Neural cell (in vitro differentiated cells): ENCODE measurements around the gene ZFP36L2.

Experiments
- CTCF ChIP-seq: fragments of 450-650 bp; IDR thresholded peaks from 2 replicates; pipeline ENCODE4 v1.5.1; 2014; ENCODE audit warnings: antibody characterized with exemption, mild to moderate bottlenecking, moderate library complexity; ENCODE audit not compliant: poor library complexity, severe bottlenecking
- EP300 ChIP-seq: fragments of 450-650 bp; conservative IDR thresholded peaks from 2 replicates; pipeline ENCODE4 v1.6.1; 2014; ENCODE audit warnings: antibody characterized with exemption, mild to moderate bottlenecking, moderate library complexity; ENCODE audit not compliant: poor library complexity, severe bottlenecking
- EZH2 ChIP-seq: fragments of 200-600, 300-800 bp; shearing (Covaris generic), sonication (generic); IDR thresholded peaks from 2 replicates; pipeline ENCODE4 v1.6.1; 2014; ENCODE audit warnings: antibody characterized with exemption, low read length, borderline replicate concordance, mild to moderate bottlenecking; ENCODE audit not compliant: insufficient read depth, poor library complexity, severe bottlenecking
- MXI1 ChIP-seq: fragments of 450-650 bp; conservative IDR thresholded peaks from 2 replicates; pipeline ENCODE4 v1.6.1; 2014; ENCODE audit warnings: antibody characterized with exemption, mild to moderate bottlenecking; ENCODE audit not compliant: poor library complexity, severe bottlenecking
- POLR2AphosphoS5 ChIP-seq: IDR thresholded peaks from 2 replicates; pipeline ENCODE4 v1.6.1; 2012
- RAD21 ChIP-seq: fragments of 450-650 bp; conservative IDR thresholded peaks from 2 replicates; pipeline ENCODE4 v1.6.1; 2014; ENCODE audit warnings: antibody characterized with exemption, mild to moderate bottlenecking, moderate library complexity
- REST ChIP-seq: IDR thresholded peaks from 2 replicates; pipeline ENCODE4 v1.6.1; 2012; ENCODE audit warnings: borderline replicate concordance
- SMC3 ChIP-seq: fragments of 450-650 bp; conservative IDR thresholded peaks from 2 replicates; pipeline ENCODE4 v1.6.1; 2014; ENCODE audit warnings: antibody characterized with exemption, mild to moderate bottlenecking, moderate library complexity; ENCODE audit not compliant: poor library complexity
- TAF1 ChIP-seq: IDR thresholded peaks from 2 replicates; pipeline ENCODE4 v1.6.1; 2012; ENCODE audit warnings: low read depth

DNA sequence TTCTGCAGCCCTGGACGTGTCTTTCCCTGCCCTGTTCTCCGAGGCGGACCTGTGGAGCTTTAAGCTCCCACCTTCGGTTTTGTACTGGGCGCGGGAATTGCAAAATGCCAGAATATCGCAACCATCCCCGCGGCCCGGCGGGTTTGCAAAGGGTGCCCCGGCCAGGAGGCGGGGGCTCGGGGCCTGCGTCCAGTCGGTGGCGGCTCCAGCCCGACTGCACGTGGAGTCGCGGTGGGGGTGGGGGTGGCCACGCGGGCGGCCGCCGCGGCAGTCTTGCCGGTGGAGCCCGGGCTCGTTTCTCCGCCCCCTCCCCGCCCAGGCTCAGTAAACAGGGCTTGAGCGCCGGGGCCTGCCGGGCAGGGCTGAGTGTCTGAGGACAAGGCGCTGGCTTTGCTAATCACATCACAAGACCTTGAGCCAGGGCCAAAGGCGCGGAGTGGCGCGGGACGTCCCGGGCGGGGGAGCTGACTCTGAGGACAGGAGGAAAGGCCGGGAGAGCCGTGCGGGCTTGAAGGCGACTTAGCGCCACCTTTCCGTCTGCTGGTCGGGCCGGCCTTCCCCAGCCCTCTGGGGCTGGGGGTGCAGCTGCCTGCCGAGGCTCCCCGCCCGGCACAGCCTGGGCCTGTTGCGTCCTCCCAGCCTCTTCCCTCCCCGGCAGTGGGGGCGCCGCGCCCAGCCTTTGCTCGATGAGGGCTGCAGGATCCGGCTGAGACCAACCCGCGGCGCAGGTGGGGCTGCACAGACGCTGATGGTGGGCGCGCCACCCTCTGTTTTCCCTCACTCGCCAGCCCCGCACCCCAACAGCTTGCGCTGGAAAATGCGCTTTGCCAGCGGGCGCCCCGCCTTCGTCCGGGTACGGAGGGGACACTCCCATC, 786 bp upstream of the ZFP36L2 start:
- TF ChIP-seq CTCF (no peak), TAF1 (no peak), EZH2 (no peak), POLR2AphosphoS5 (peak; percentile 26), RAD21 (no peak), SMC3 (peak; percentile 1), MXI1 (peak; percentile 88), REST (no peak), EP300 (no peak)
